C4-2B (cell line): ENCODE data around the gene NAA11.

Experiments used
- CTCF ChIP-seq: fragments of 450-650 bp; conservative IDR thresholded peaks from 2 replicates; pipeline ENCODE4 v1.5.1; 2017; ENCODE audit warnings: mild to moderate bottlenecking
- ZFX ChIP-seq: fragments of 450-650 bp; IDR thresholded peaks from 2 replicates; pipeline ENCODE4 v1.6.1; 2017

GRCh38 chr4:79287076-79287475, 38.8 kb downstream of the NAA11 start:
- TF ChIP-seq CTCF (no peak), ZFX (no peak)
